Stimulated activated CD4-positive, alpha-beta T cell treated with anti-CD3 and anti-CD28 coated beads, Interleukin-1b, Interleukin-23, amount 100 ng/mL, for 4 hours (primary cell): ENCODE data around the gene WWOX.

Experiments
- DNase-seq, 2 donors: peaks; one replicate each; pipeline ENCODE4 v3.0.0-alpha.2; 2020; ENCODE audit warnings: low read depth in 2 of 2

Gene WWOX

GRCh38 chr16:78529881-78530280 is 430.4 kb downstream of the WWOX start:
- DNase-seq, result no peak

- DNase-seq, result no peak
Measured at GRCh38 chr16:78530283-78530682, 430.8 kb downstream of the WWOX start.

- no peak for DNase-seq
Measured at GRCh38 chr16:78535098-78535497, 435.6 kb downstream of the WWOX start.

DNA sequence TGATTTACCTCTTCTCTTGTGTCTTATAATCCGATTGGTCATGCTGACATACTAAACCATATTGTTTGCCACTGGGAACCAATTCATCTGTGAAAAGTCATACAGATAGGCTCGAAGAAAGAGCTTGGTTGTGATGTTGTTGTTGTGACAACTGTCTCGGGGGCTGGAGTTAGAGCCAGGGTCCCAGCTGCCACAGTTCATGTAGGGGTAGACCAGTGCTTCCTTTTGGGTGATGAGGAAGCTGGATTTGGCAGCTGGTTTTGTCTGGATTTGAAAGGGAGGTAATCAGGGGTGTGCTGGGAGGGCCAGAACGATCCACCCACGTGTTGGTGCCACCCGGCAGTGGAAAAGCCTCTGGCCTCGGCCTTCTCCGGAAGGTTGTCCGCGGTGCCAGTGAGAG is 438.1 kb downstream of the WWOX start:
- no peak for DNase-seq

- no peak for DNase-seq
Measured at GRCh38 chr16:78538292-78538691, 438.8 kb downstream of the WWOX start.

DNA sequence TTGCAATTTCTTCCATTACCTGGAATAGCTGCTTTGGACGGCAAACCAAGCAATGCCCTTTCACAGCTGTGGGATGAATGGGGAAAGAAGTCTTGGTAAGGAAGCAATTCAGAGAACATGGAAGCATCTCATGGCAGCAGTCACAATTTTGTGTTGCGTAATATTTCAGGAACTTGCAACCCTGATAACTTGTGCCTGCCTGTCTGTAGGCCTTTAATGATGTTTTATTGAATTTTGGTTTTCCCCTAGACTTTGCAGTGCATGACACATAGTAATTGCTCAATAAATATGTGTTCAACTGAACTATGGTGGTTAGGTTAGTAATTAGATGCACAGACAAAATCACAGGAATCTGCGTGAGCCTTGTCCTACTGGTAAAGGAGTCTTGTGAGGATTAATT is 439.5 kb downstream of the WWOX start:
- no peak for DNase-seq

GRCh38 chr16:78542419-78542818 is 443.0 kb downstream of the WWOX start:
- DNase-seq, result no peak

DNA sequence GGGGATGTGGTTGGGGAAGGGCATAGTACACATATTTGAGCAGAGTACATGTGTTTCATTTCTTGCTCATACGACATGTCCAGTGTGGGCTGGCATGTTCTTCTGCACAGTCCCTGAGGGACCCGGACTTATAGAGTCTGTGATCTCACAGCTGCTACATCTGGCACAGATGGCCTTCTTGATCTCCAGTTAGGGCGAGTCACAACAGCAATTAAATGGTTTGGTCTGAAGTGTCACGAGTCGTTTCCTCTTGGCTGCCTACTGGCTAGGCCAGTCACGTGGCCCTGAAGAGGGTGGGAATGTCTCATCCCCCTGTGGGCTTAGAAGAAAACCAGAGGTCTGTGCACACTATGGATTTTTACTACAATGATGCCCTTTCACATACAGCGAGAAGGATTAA is 443.6 kb downstream of the WWOX start:
- no peak for DNase-seq

DNA sequence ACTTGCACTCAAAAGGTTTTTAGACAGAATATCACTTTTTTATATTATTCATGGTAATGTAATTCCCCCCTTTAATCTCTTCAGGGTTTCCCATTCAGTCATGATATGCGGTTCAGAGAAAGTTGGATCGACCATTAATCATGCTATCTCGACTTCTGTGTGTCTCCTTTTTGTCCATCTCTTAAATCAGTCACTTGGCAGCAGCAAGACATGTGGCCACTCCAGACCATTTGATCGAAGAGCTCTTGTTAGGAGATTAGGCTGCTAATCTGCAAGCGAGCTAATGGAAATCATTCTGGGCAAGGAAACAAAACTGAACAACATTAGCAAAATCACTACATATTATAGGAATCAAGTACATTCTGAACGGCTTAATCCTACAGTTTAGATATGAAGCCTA is 449.9 kb downstream of the WWOX start:
- no peak for DNase-seq

GRCh38 chr16:78551487-78552085 is 452.1 kb downstream of the WWOX start:
- DNase-seq, result no peak

GRCh38 chr16:78552106-78552675 is 452.7 kb downstream of the WWOX start:
- no peak for DNase-seq

- no peak for DNase-seq
Measured at GRCh38 chr16:78552716-78553115, 453.3 kb downstream of the WWOX start.

DNA sequence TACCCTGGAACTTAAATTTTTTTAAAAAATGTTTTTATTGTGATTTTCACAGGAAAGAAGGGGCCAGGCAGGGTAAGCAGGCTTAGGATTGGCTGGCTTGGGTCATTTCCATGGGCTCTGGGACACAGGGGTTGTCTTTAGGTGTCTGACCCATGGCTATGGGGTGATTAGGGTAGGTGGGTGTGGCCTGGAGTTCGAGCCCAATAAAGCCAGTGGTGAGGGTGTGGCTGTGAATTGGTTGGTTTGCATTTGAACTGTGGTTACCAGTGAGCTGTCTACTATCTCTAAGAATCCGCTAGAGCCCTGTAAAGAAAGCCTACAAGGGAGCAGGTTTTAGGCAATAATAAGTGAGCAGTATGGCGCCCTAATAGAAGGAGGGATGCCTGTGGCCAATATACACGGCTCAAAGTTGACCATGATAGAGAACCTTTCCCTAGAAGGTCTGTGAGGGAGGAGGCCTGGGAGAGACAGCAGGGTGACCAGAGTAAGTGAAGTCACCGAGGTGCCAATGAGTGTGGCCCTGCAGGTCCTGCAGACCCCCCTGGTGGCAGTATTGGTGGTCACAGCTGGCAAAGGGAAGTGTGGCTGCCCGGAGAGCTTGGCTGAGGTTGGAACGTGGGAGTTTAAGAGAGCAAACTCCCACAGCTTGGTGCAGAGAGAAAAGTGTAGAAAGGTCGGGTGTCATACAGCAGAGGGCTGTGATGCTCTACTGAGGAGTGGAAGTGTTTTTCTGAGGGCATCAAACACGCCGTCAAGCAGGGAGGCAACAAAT is 454.0 kb downstream of the WWOX start:
- no peak for DNase-seq

- DNase-seq, result no peak
Measured at GRCh38 chr16:78556421-78556820, 457.0 kb downstream of the WWOX start.

DNA sequence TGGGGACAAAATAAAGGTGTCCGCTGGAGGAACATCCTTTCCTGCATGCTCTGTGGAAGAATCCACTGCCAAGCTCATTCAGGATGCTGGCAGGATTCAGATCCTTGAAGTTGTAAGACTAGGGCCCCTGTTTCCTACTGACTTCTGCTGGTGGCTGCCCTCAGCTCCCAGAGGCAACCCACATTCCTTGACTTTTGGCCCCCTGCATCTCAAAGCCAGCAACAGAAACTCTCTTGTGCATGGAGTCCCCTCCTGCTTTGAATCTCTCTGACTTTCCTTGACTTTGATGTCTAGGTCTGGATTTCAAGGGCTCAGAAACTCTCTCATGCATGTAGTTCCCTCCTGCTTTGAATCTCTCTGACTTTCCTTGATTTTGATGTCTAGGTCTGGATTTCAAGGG is 461.5 kb downstream of the WWOX start:
- DNase-seq, result no peak

DNA sequence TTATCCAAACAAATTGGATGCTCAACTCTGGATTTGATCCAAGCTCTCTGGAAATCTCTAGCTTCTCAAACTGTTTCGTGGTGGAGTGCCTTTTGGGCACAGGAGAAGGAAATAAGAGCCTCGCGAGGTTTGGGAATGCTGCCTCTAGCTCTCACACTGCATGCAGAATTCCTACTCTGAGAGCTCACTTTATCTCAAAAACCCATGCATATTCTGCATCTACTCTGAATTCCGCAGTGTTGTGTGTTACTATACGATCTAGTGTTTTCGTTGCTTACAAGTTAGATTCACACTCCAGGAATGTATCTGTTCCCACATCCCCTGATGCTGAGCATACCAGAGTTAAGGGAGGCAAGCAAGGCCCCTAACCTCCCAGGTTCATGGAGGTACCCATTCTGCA is 462.7 kb downstream of the WWOX start:
- DNase-seq, result no peak

GRCh38 chr16:78562650-78563049 is 463.2 kb downstream of the WWOX start:
- no peak for DNase-seq

DNA sequence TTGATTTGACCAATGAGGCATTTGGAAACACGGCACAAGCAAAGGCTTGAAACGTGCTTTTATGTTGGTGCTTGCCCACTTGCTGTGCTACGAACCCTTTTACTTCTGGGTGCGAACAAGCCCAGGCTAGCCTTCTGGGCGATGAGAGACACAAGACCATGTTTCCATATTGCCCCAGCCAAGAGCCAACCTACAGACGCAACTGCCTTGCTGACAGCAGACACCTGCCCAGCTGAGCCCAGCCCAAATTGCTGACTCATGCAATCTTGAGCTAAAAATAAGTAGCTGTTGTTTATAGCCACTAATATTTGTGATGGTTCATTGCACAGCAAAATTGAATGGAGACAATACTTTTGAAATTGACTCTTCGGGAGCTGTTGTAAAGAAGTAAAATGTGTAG is 464.5 kb downstream of the WWOX start:
- DNase-seq, result no peak

- no peak for DNase-seq
Measured at GRCh38 chr16:78566397-78567073, 467.1 kb downstream of the WWOX start.

GRCh38 chr16:78570399-78571141 is 471.1 kb downstream of the WWOX start:
- DNase-seq, result no peak

DNA sequence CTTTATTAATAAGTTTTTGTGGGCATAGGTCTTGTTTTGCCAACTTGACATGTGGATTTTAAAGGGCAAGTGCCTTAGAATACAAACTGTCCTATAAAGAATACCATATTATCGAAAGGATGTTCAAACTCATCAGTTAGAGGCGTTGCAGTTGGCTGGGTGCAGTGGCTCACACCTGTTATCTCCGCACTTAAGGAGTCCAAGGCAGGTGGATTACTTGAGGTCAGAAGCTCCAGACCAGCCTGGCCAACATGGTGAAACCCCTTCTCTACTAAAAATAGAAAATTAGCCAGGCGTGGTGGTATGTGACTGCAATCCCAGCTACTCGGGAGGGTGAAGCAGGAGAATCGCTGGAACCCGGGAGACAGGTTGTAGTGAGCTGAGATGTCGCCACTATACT is 472.0 kb downstream of the WWOX start:
- no peak for DNase-seq

DNA sequence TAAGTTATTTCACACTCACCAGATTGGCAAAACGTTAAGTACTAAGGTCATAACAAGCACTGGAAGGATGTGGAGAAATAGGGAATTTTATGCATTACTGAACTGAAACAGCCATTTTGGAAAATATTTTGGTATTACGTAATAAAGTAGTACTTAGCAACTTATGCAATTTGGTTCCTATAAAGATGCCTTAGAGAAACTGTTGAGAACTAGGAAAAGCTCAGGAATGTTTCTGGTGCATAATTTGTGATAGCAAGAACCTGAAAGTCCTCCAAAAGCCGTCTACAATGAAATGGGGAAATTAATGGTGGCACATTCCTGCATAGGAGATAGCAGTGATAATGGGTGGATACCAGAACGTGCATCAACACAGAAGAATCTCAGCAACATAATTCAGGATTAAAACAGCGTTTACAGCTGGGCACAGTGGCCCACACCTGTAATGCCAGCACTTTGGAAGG is 472.5 kb downstream of the WWOX start:
- DNase-seq, result no peak
